Chondrocyte (in vitro differentiated cells): ENCODE results near the gene QPCT. TPM values are rescaled to one million over a fixed set of nuclear protein-coding genes. Genes with fewer than 3 reads are reported as not detected.
"Not testable (repeated sequence)": the region's sequence is repeated elsewhere in the genome, so short reads cannot be mapped to it uniquely, and the experiment has no call there.

Experiments
- DNase-seq: peaks from one replicate; pipeline ENCODE4 v3.0.0; 2021; ENCODE audit warnings: mixed read lengths, low spot score
- H3K27ac Mint-ChIP-seq: one replicate; pipeline ENCODE4 v1.8.0; 2021; ENCODE audit warnings: mild to moderate bottlenecking, moderate library complexity, mixed read lengths; ENCODE audit not compliant: unreplicated experiment
- H3K27me3 Mint-ChIP-seq: 2 replicates; pipeline ENCODE4 v1.8.0; 2021; ENCODE audit warnings: low read depth, mixed read lengths
- H3K36me3 Mint-ChIP-seq: 2 replicates; pipeline ENCODE4 v1.8.0; 2021; ENCODE audit warnings: low read depth, mixed read lengths
- H3K4me1 Mint-ChIP-seq: 2 replicates; pipeline ENCODE4 v1.8.0; 2021; ENCODE audit warnings: low read depth, mild to moderate bottlenecking, mixed read lengths
- H3K4me3 Mint-ChIP-seq: one replicate; pipeline ENCODE4 v1.8.0; 2021; ENCODE audit warnings: mild to moderate bottlenecking, moderate library complexity, mixed read lengths; ENCODE audit not compliant: unreplicated experiment
- H3K9me3 Mint-ChIP-seq: 2 replicates; pipeline ENCODE4 v1.8.0; 2021; ENCODE audit warnings: low read depth, mixed read lengths
- CTCF ChIP-seq: fragments of 200-600 bp; sonication (generic); IDR thresholded peaks from 2 replicates; pipeline ENCODE4 v1.5.0; 2021; ENCODE audit warnings: antibody characterized with exemption, mild to moderate bottlenecking, moderate library complexity
- long read RNA-seq: library from polyadenylated mRNA; stranded (forward); transcript quantifications from one replicate; pipeline ENCODE4 v2.0.0, GENCODE V29; 2021
- total RNA-seq: library from RNA; stranded (reverse); gene quantifications from 3 replicates; pipeline ENCODE4 v1.2.1, GENCODE V29; 2021

Gene QPCT
- total RNA-seq: 0.67 to 1.2 TPM in 2 of 3 replicates, not detected in the other
- long read RNA-seq, partial matches to known transcripts: 0 of 3 reads
- long read RNA-seq, other reads (novel, unspliced or antisense): 0 of 3 reads

DNA sequence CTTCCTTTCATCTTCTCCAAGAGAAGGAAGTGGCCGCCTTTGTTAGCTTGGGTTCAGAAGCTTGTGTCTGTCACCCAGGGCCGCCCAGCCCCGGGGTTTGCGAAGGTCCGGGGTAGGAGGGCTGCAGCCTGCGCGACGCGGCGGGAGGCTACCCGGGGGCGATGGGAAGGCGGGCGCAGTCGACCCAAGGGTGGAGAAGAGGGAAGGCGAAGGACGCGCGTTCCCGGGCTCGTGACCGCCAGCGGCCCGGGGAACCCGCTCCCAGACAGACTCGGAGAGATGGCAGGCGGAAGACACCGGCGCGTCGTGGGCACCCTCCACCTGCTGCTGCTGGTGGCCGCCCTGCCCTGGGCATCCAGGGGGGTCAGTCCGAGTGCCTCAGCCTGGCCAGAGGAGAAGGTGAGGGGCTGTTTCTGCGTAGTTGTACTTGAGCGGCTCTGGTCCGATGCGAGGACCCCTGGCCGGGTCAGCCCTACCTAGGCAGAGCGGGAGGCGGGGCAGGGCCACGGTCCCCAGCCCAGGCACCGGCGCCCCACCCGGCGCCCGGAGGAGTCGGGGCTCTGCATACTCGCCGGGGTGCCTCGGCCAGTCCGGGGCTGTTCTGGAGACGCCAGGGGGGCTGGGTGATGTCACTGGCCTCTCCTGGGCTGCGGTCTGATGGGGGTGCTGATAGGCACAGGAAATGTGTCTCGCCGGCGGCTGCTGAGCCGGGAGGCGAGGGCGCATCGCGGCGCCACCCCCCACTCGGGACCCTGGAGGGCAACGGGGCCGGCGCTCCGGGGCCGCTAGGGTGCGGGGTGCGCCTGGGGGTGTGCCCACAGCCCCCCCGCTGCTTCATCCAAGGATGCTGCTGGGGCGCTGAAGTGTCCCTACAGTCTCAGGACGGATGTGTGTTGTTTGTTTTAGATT lies at the start of gene QPCT:
Gene QPCT (plus strand): TSS at position 178 of the 909 bp plus-strand sequence. CDS start 102 bp downstream, at position 280.
- no peaks in the 10 kb centered on the region for H3K36me3 Mint-ChIP-seq
- H3K4me1 Mint-ChIP-seq: peaks cover 4% of the 10 kb centered on the region
- H3K27ac Mint-ChIP-seq: no peak within 1 kb of the TSS
- DNase-seq: peak; percentile 89
- no peaks in the 10 kb centered on the region for H3K27me3 Mint-ChIP-seq
- no peaks in the 10 kb centered on the region for H3K9me3 Mint-ChIP-seq
- H3K4me3 Mint-ChIP-seq: no peak within 1 kb of the TSS
- TF ChIP-seq CTCF: no peak

DNA sequence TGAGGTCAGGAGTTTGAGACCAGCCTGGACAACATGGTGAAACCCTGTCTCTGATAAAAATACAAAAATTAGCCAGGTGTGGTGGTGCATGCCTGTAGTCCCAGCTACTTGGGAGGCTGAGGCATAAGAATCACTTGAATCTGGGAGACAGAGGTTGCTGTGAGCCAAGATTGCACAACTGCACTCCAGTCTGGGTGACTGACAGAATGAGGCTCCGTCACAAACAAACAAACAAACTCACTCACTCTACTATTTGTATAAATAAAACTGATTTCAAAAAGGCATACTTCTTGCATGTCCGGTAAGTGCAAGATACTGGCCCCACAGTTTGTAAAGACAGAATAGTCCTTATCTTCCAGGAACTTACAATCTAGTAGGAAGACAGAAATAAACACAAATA lies 49.6 kb upstream of the QPCT start:
- H3K9me3 Mint-ChIP-seq, H3K27ac Mint-ChIP-seq, H3K4me3 Mint-ChIP-seq, H3K36me3 Mint-ChIP-seq, DNase-seq, H3K4me1 Mint-ChIP-seq, H3K27me3 Mint-ChIP-seq: not testable (repeated sequence)

GRCh38 chr2:37295469-37296073 lies 48.9 kb upstream of the QPCT start:
- Mint-ChIP-seq H3K27ac (no peak overlapping the region), H3K27me3 (no peaks in the 10 kb centered on the region), H3K9me3 (no peaks in the 10 kb centered on the region), H3K36me3 (peaks cover 10% of the 10 kb centered on the region), H3K4me3 (no peak overlapping the region), H3K4me1 (peaks cover 11% of the 10 kb centered on the region)
- TF ChIP-seq CTCF: no peak
- no peak for DNase-seq

DNA sequence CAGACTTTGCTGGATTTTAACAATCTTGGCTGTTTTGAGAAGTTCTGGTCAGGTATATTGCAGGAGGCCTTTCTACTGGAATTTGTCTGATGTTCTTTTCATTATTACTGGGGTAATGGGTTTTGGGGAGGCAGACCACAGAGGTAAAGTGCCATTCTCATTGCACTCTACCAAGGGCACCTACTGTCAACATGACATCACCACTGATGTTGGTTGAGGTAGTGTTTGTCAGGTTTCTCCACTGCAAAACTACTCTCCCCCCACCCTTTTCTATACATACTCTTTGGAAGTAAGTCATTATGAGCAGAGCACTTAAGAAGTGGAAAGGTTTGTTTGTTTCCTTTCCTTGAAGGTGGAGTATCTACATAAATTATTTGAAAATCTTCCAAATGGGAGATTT lies 46.8 kb upstream of the QPCT start:
- Mint-ChIP-seq H3K36me3 (no peaks in the 10 kb centered on the region), H3K4me3 (no peak overlapping the region), H3K27me3 (no peaks in the 10 kb centered on the region), H3K27ac (no peak overlapping the region), H3K9me3 (no peaks in the 10 kb centered on the region), H3K4me1 (peaks cover 18% of the 10 kb centered on the region)
- DNase-seq: no peak
- TF ChIP-seq CTCF: no peak

- H3K9me3 Mint-ChIP-seq: no peaks in the 10 kb centered on the region
- H3K27ac Mint-ChIP-seq: no peak overlapping the region
- H3K4me3 Mint-ChIP-seq: no peak overlapping the region
- peaks cover 18% of the 10 kb centered on the region for H3K4me1 Mint-ChIP-seq
- no peak for DNase-seq
- H3K36me3 Mint-ChIP-seq: no peaks in the 10 kb centered on the region
- no peaks in the 10 kb centered on the region for H3K27me3 Mint-ChIP-seq
- no peak for TF ChIP-seq CTCF
Observed at GRCh38 chr2:37300146-37300545, 44.3 kb upstream of the QPCT start.
